Kidney glomerular epithelial cell (primary cell): ENCODE data around the gene GFPT1.

Experiments
- DNase-seq: peaks from one replicate; lab custom pipeline; 2025; lab: John Stamatoyannopoulos, UW

GFPT1 gene

GRCh38 chr2:69291004-69291650 lies 95.9 kb downstream of the GFPT1 start:
- DNase-seq, result peak; percentile 76

GRCh38 chr2:69288429-69288828 lies 98.6 kb downstream of the GFPT1 start:
- no peak for DNase-seq

GRCh38 chr2:69287544-69287943 lies 99.5 kb downstream of the GFPT1 start:
- DNase-seq, result no peak

- DNase-seq, result no peak
Measured at GRCh38 chr2:69285379-69285894, 101.6 kb downstream of the GFPT1 start.

GRCh38 chr2:69280796-69281412 lies 106.1 kb downstream of the GFPT1 start:
- DNase-seq, result no peak

- DNase-seq, result no peak
Measured at GRCh38 chr2:69279931-69280681, 106.9 kb downstream of the GFPT1 start.

- no peak for DNase-seq
Measured at GRCh38 chr2:69279211-69279610, 107.8 kb downstream of the GFPT1 start.

- no peak for DNase-seq
Measured at GRCh38 chr2:69278366-69278765, 108.7 kb downstream of the GFPT1 start.

- DNase-seq, result no peak
Measured at GRCh38 chr2:69275490-69275889, 111.5 kb downstream of the GFPT1 start.

- no peak for DNase-seq
Measured at GRCh38 chr2:69272803-69273471, 114.1 kb downstream of the GFPT1 start.

GRCh38 chr2:69271831-69272257 lies 115.2 kb downstream of the GFPT1 start:
- no peak for DNase-seq
